NOMO-1 treated with DMSO at 0.1 percent for 48 hours (cell line): Measurements from ENCODE around the gene TTLL5.
A peak's percentile ranks its signal among the peaks of the same experiment; 100 is the strongest.

Experiments used
- DNase-seq: peaks from one replicate; lab custom pipeline; 2025; ENCODE audit not compliant: unreplicated experiment; lab: John Stamatoyannopoulos, UW

Gene TTLL5

DNA sequence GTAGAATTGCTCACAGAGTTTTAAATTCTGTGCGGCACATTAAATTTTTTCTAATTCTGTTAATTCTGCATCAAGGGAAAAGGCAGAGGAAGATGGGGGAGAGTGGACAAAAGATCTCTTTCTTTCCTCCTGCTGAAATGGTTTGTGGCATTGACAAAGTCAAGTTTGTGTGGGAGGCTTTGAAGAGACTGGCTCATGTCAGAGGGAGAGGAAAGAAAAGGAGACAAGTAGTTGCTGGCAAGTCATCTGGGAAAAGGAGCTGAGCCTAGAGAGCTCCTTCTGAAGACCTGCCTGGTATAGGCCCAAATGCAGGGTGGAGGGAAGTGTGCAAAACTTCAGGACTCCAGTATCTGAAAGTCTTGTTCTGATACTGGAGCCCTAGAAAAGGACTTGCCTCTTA, 36.3 kb downstream of the TTLL5 start:
- no peak for DNase-seq

- DNase-seq = no peak
Observed at GRCh38 chr14:75697918-75698317, 36.9 kb downstream of the TTLL5 start.

- DNase-seq = peak; percentile 19
Observed at GRCh38 chr14:75699331-75699730, 38.3 kb downstream of the TTLL5 start.

GRCh38 chr14:75700295-75700694, 39.2 kb downstream of the TTLL5 start:
- no peak for DNase-seq

DNA sequence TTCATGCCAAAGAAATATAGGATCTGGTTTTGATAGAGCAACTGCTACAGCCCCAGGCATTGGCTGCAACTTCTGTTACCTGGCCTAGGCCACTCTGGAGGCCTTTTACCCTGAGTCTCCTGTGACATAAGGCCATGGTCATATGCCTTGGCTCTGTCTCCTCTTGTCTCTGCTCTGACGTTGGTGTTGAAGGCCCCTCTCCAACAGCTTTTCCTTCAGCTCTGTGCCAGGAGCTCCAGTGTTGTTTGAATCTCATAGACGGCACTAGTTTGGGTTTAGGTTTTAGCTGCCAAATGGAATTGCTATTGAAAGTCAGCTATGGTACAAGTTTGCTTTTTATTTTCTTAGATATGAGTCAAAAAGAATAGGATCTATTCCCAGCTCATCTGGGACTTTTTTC, 41.1 kb downstream of the TTLL5 start:
- no peak for DNase-seq

DNA sequence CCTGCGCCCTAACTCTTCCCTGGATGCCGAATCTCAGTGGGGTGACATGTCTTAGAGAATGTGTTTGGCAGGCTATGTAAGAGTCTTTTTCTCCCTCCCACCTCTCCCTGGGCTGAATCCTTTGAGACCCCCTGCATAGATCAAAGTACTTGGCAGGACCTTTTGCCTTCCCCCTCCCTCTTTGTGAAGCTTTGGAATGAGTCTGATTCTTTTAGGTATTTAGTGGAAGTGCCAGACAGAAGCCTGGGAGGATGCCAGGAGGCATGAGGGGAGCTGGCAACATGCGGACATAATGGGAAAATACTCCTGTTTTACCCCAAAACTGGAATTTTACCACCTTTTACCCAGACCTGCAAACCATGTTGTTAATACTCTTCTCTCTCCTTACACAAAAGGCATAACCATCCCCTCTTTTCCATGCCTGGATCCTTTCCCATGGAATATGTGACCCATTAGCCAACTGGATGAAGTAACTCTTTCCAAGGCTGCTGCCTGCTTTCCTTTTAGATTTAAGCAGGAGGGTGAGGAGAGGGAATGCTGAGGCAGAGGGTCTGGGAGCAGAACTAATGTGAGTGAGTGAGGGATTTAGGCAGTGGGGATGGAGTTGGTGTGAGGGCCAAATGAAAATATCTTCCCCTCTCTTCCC, 41.7 kb downstream of the TTLL5 start:
- no peak for DNase-seq

DNA sequence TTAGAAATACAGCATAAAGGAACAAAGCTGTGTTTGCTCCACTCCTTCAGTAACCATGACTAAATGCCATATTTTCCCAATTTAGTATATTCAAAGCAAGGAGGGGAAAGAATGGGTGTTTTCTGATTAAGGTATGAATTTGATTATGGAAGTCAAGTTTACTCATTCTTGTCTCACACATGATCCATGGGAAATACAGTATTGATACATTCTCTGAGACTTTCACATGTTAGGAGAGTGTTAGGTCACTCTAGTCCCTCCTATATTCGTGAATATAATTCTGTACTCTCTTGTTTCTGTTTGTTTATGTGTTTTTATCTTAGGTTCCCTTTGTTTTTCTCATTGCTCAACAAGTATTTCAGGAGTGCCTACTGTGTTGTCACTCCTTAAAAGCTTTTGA, 42.4 kb downstream of the TTLL5 start:
- no peak for DNase-seq

GRCh38 chr14:75705014-75705413, 44.0 kb downstream of the TTLL5 start:
- DNase-seq = no peak

GRCh38 chr14:75709207-75709812, 48.3 kb downstream of the TTLL5 start:
- DNase-seq = peak; percentile 63

GRCh38 chr14:75711105-75711795, 50.2 kb downstream of the TTLL5 start:
- peak; percentile 4 for DNase-seq

DNA sequence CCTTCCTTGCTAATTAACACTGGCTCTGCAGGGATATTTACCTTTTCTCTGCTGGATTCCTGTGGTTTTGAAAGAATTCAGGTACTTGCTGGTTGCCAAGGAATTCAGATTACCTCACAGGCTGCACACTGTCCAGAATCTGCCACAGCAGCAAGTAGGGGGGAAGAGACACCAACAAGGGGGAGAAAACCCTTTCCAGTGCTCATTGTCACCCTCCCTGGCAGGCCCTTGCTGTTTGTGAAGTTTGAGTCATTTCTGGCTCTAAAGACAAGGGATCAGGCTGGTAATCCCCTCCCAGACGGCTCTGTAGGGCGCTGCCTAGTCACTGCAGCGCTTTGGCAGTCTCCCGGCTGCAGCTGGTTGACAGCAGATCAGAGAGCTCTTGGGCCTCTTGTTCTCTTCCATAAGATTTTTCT, 50.8 kb downstream of the TTLL5 start:
- DNase-seq = no peak

DNA sequence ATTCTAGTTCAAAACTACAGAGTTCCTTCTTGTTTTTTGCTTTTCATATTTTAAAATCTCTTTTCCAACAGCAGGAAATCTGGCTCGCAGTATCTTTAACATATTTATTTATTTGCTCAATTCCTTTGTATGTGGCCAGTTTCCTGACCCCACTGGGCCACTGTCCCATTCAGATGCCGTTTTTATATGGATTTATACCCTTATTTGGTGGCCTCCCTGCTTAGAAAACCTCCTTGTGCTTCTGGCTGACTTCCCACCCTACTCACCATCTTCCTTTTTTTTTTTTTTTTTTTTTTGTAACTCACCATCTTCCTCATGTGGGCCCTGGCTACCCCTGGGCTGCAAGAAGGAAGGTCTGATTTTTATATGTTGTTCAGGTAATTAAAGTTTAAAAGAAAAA, 53.9 kb downstream of the TTLL5 start:
- no peak for DNase-seq

- DNase-seq = no peak
Observed at GRCh38 chr14:75715926-75716780, 55.1 kb downstream of the TTLL5 start.

DNA sequence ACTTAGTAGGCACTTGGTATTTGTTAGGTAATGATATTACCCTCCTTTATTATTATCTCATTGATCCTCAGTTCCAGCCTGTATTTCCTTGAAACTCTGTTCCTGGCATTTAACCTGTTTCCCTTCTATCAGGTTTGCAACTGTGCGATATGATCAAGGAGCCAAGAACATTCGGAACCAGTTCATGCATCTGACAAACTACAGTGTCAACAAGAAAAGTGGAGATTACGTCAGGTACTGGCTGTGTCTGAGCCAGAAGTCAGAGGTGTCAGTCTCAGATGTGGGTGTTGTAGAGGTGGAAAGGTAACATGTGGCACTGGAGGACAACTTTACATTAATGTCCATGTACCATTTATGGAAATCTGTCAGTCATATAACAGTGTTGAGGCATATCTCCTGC, 56.7 kb downstream of the TTLL5 start:
- no peak for DNase-seq

- no peak for DNase-seq
Observed at GRCh38 chr14:75718199-75718598, 57.2 kb downstream of the TTLL5 start.

- peak; percentile 11 for DNase-seq
Observed at GRCh38 chr14:75720116-75720515, 59.1 kb downstream of the TTLL5 start.

DNA sequence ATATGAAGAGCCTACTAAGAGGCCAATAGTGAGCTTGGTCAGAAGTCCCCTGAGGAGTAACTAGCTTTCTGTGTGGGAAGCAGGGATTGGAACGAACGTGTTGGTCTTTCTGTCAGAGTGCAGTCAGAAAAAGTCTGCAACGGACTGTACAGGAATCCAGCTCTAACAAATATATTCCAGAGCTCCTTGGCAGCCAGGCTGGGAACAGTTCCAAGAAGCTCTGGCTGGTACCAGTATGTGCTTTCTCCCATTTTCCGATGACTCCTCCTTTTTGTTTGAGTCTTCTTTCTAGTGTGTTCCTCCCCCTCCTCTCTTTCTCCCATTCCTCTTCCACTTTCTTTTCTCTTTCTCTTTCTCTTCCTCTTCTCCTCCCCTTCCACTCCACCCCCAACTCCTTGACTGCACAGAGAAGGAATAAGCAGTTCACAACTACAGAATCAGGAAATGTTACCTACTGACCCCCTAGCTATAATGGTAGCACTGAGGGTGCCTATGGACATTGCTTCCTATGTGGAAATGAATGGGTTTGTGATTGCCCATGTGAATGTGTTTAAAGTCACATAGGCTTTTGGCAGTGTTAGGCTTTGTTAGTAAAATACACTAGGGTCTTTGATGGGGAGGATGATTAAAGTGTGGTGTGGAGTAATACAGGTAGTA, 59.9 kb downstream of the TTLL5 start:
- no peak for DNase-seq

- no peak for DNase-seq
Observed at GRCh38 chr14:75723716-75724115, 62.7 kb downstream of the TTLL5 start.

DNA sequence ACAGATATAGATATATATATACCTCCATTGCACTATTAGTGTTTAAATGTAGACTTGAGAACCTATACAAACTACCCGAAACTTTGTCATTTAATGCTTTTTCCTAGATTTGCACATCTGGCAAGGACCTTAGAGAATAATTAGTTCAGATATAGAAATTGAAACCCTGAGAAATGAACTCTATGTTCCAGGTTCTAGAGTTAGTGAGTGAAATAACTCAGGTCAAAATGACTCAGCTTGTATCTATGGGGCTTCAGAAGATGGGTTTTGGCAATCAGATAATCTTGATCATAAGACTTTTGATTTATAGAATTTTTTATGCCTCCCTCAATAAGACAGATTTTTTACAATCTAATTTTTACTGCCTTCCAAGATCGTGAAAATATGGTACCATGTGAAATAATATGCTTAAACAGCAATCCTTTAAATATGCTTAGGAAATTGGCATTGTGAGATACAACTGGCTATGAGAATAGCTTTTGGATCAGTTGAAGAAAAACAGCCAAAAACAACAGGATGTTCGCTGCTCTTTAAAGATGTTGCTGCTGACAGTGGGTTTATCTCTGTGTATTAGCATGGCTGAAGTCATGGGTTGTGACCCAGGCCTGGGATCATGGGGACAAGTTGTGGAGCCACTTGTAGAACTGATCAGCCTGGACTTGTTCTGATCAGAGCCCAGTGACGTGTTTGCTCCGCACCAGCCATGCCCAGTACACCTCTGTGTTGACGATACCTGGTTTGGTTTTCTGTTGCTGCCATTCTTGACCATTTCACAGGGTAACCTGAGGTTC, 63.6 kb downstream of the TTLL5 start:
- DNase-seq = no peak

GRCh38 chr14:75725481-75725880, 64.4 kb downstream of the TTLL5 start:
- DNase-seq = no peak
